ENCODE data around the gene SP5.

DNA sequence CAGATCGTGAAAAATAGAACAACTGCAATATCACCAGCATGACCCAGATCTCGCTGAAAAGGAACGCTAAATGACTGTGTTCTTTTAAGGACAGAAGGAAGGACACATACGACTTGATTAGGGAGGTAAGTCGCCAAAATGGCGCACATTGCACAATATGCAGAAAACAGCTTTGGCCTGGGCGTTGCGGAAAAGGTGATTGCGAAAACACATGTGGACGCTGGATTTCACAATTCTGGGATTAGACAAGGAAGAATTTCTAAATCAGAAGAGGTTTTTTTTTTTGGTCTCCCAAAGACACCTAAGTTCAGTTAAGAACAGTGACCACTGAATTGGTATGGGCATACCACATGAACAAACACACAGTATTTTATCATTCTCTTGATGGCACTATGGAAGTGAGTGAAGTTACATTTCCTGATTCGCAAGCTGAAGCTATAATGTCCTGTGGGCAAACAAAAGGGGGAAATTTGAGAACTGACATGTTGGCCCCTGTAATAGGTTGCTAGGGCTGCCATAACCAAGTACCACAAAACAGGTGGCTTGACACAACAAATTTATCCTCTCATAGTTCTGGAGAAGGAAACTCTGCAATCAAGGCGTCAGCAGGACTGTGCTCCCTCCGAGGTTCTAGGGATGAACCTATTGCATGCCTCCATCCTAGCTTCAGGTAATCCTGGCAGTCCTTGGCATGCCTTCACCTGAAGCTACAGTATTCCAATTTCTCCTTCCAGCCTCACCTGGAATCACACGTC, 29.3 kb downstream of the SP5 start:
- TF ChIP-seq, protein P1, sequence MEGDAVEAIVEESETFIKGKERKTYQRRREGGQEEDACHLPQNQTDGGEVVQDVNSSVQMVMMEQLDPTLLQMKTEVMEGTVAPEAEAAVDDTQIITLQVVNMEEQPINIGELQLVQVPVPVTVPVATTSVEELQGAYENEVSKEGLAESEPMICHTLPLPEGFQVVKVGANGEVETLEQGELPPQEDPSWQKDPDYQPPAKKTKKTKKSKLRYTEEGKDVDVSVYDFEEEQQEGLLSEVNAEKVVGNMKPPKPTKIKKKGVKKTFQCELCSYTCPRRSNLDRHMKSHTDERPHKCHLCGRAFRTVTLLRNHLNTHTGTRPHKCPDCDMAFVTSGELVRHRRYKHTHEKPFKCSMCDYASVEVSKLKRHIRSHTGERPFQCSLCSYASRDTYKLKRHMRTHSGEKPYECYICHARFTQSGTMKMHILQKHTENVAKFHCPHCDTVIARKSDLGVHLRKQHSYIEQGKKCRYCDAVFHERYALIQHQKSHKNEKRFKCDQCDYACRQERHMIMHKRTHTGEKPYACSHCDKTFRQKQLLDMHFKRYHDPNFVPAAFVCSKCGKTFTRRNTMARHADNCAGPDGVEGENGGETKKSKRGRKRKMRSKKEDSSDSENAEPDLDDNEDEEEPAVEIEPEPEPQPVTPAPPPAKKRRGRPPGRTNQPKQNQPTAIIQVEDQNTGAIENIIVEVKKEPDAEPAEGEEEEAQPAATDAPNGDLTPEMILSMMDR (IDR thresholded peaks at IDR 0.05 in 4 of 5, conservative IDR thresholded peaks at IDR 0.05 in 1 of 5), result no peak
- TF ChIP-seq POLR2A (IDR thresholded peaks at IDR 0.05), result no peak

All from gastrocnemius medialis (tissue), 4 donors.